ENCODE measurements around the gene ZBTB21. TPM values are rescaled to one million over a fixed set of nuclear protein-coding genes. Genes with fewer than 3 reads are reported as not detected.

The ZBTB21 gene
- total RNA-seq, 1 donor = 16.7 TPM

Other genes with a start within 250 kb of the ZBTB21 start
- 0.27 TPM for gene RIPK4, start 243.3 kb downstream of the ZBTB21 start, total RNA-seq
- 13.5 TPM for gene PRDM15, start 131.0 kb downstream of the ZBTB21 start, total RNA-seq
- gene C2CD2, start 56.3 kb downstream of the ZBTB21 start, total RNA-seq = 36.1 TPM
- 2.4 TPM for gene UMODL1, start 61.0 kb upstream of the ZBTB21 start, total RNA-seq
- gene ABCG1, start 208.8 kb upstream of the ZBTB21 start, total RNA-seq = 45.5 TPM

Measured in hematopoietic multipotent progenitor cell (in vitro differentiated cells).